SW 1271 (cell line): ENCODE data around the gene DYNLT5.
"Not testable (repeated sequence)": the region's sequence is repeated elsewhere in the genome, so short reads cannot be mapped to it uniquely, and the experiment has no call there.

ENCODE experiments used
- DNase-seq, 2 experiments: peaks; one replicate each; lab custom pipeline; 2025; lab: John Stamatoyannopoulos, UW

The DYNLT5 gene

DNA sequence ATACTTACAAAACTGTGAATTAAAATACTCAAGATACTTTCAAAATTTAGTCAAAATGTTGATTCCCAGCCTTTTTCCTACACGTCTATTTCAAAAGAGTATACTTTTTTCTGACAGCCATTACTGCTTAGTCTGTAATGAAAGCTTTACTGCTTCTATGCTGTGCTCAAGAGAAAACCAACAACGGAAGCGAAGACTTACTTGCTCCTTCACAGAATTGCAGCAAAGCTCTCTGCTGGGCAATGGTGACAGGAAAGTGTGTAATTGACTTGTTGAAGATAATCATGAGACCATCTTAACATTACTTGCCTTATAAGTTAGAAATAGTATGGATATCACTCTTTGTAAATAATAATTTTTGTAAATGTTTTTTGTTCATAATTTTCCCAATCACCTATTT lies 1.7 kb upstream of the DYNLT5 start:
- DNase-seq: no peak

DNA sequence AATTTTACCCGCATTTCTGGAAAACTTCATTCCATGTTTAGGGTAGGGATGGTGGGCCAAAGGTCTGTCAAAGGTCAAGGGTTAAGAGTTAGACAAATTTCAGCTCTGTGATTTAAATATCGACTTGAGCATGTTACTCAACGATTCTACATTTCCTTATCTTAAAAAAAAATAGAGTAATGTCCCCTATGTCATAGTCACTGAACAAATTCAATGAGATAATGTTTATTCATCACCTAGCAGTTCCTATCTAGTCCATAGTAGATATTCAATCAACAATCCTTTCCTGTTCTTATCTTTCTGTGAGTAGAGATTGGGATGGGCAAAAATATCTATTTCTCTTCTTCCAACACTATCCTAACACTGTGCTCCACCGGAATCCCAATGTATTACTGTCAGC lies 1.1 kb upstream of the DYNLT5 start:
- no peak for DNase-seq

- DNase-seq: no peak
These were observed 562 bp downstream of the DYNLT5 start for GRCh38 chr1:66752671-66753371.

GRCh38 chr1:66757722-66758240 lies 5.5 kb downstream of the DYNLT5 start:
- no peak for DNase-seq

DNA sequence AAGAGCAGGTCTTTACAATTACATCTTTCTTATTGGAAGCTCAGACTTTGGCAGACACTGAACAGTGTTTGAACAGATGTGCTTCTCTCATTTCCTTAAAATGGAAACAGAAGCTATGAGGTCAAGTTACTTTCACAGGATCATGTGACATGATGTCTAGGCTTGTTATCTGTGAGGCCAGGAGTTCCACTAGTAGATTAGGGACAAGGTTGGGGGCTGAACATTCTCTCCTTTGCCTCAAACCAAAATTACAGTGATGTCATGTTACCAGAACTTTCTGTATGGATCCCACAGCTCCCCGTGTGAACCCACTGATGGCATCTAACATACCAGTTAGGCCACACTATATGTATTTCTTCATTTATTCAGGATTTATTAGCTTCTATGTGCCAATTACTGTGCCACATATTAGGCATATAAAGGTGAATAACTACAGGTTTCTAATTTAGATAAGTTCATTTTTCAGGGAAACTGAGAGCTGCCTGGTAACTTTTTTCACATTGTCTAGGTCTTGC lies 6.0 kb downstream of the DYNLT5 start:
- no peak for DNase-seq

DNA sequence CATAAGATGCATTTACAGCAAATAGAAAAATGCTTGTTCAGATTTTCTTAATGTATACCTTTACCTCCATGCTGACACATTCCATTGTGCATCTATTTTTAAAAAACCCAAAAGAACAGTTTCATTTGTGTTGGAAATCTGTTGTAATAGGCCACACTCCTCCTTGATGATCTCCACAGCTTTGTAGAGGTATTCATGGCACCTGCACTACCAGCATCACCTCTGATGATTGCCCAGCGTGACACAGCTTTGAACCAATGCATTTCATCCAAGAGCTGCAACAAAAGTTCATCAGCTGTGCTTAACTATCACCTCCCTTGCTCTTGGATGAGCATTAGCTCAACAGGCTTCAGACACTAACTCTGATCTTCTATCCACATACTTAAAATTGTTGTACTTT lies 8.2 kb downstream of the DYNLT5 start:
- no peak for DNase-seq

- DNase-seq: no peak
These were observed 9.0 kb downstream of the DYNLT5 start for GRCh38 chr1:66761221-66761620.

- DNase-seq: peak in 1 of 2 experiments; percentile 32
These were observed 12.8 kb downstream of the DYNLT5 start for GRCh38 chr1:66764994-66765578.

- no peak for DNase-seq
These were observed 15.4 kb downstream of the DYNLT5 start for GRCh38 chr1:66767626-66768025.

- DNase-seq: no peak
These were observed 16.7 kb downstream of the DYNLT5 start for GRCh38 chr1:66768965-66769364.

DNA sequence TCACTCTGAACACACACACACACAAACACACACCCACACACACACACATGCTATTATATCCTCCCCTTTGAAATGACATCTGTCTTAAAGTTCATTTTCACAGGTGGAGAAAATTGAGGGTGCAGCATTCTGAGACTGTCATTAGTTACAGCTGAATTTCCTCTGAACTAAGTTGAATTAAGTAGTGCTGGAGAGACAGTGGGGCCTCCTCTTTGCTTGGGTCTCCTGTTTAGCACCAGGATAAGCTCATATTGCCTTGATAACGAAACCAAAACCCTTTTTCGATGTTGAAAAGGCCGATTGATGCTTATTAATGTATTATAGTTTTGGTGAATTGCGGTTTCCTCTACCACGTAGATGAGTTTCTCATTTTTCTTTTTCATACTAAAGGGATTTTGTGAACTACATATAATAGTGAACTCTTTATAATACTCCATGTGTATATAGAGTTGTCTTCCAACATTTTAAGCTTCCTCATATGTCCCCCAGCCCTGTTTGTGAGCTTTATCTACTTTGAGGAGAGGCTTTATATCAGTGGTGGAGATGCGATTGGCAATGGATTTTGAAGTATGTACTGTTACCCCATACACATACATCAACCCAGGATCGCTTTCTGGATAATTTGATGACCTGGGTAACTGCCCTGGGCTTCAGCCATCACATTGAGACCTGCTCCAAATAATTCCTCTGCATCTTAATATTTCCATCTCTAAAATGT lies 17.4 kb downstream of the DYNLT5 start:
- no peak for DNase-seq

- DNase-seq: no peak
These were observed 18.0 kb downstream of the DYNLT5 start for GRCh38 chr1:66770240-66770639.

DNA sequence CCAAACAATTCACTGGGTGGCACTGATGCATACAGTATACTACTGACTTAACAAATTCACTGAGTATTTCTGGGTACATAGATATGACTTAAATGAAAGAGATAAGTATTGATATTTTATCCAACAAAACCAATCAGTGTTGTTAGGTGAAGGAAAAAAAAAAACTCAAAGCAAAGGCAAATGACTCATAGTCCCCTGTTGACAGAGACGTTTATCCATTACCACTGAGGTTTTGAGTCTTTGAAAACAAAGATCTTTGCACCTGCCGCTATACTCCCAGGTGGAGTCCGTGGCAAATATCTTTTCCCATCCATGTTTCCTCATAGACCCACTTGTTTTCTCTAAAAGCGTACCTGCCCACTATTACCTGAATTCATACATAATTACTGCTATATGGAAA lies 18.4 kb downstream of the DYNLT5 start:
- DNase-seq: no peak

GRCh38 chr1:66773227-66773626 lies 21.0 kb downstream of the DYNLT5 start:
- DNase-seq: no peak

GRCh38 chr1:66774438-66774837 lies 22.2 kb downstream of the DYNLT5 start:
- no peak for DNase-seq

DNA sequence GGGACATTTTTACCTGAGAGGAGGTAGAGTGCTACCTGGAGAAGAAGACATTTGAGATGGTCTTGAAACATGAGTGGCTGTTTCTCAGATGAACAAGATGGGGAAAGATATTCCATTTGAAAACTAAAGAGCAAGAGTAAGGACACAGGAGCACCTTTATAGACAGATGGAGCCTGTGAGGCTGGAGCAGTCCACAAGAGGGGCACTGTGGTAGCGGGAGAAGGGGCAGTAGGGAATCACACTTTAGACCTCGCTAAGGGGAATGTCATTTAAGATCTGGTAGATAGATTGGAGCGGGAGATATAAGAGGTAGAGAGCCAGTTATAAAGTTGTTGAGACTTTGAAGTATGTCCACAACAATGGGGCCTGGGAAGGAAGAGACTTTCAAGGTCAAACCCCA lies 23.4 kb downstream of the DYNLT5 start:
- no peak for DNase-seq

- DNase-seq: no peak
These were observed 25.6 kb downstream of the DYNLT5 start for GRCh38 chr1:66777831-66778230.

GRCh38 chr1:66778266-66778665 lies 26.0 kb downstream of the DYNLT5 start:
- no peak for DNase-seq

- no peak for DNase-seq
These were observed 26.7 kb downstream of the DYNLT5 start for GRCh38 chr1:66778969-66779368.

GRCh38 chr1:66779475-66780078 lies 27.3 kb downstream of the DYNLT5 start:
- DNase-seq: no peak

- DNase-seq: not testable (repeated sequence)
These were observed 33.5 kb downstream of the DYNLT5 start for GRCh38 chr1:66785800-66786199.

DNA sequence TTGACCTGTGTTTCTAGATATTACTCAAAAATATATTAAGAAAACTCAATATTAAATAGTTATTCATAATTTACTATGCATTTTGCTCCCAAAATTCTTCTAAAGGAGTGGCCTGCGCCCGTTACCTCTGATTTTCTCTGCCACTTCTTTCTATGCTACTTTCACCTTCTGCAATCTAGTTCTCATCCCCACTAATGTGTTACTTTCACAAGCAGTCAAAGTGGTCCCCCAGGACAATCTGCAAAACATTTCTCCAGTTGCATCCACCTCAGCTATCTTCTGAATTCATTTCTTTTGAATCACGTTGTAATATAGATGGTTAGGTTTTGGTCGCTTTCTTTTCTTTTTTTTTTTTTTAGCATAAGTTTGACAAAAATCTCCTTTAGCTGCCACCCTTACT lies 35.4 kb downstream of the DYNLT5 start:
- DNase-seq: no peak
